ENCODE results near the gene PTGES. TPM values are rescaled to one million over a fixed set of nuclear protein-coding genes. Genes with fewer than 3 reads are reported as not detected.
A peak's percentile ranks its signal among the peaks of the same experiment; 100 is the strongest.

Gene PTGES
- total and polyA plus RNA-seq, 9 of the 15 experiments (the other 6 are each of a cell fraction or from before 2014, with no cell fraction given), result 0.13 TPM; not detected in 8

DNA sequence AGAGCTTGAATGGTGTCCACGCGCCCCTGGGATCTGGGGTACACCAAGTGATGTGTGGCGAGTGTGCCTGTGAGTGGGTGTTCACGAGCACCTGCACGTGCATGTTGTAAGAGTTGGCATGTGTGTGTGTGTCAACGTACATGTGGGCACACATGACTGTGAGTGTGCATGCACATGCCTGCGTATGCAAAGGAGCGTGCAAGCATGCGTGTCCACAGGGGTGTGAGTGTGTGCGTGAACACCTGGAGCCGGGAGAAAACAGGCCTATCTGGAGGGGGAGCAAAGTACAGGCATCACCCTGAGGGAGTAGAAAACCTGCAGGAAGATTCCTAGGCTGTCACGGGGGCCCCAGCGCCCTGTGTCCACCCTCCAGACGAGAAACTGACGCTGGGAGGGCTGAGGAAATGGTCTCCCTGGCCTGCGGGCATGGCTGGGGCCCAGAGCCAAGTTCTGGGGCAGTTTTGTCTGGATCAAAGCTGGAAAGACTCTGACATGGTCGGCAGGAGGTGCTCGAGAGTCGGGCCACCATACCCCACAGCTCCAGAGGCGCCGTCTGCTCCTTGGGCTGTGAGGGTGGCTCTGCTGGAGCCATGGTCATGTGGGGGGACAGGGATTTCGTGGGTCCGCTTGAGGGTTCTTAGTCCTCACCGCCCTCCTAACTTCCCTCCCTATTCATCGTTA, 31.8 kb downstream of the PTGES start (continued):
- TF ChIP-seq, protein P1, sequence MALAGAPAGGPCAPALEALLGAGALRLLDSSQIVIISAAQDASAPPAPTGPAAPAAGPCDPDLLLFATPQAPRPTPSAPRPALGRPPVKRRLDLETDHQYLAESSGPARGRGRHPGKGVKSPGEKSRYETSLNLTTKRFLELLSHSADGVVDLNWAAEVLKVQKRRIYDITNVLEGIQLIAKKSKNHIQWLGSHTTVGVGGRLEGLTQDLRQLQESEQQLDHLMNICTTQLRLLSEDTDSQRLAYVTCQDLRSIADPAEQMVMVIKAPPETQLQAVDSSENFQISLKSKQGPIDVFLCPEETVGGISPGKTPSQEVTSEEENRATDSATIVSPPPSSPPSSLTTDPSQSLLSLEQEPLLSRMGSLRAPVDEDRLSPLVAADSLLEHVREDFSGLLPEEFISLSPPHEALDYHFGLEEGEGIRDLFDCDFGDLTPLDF (CRISPR knock-in tag; IDR thresholded peaks at IDR 0.05), result no peak
- TF ChIP-seq SMAD3 (CRISPR knock-in tag; conservative IDR thresholded peaks at IDR 0.05), result no peak
- no peak for TF ChIP-seq ZBTB17 (CRISPR knock-in tag; IDR thresholded peaks at IDR 0.05)
- no peak for TF ChIP-seq RBM39 (optimal IDR thresholded peaks at IDR 0.05; ENCODE audit: low read depth, low read length)
- TF ChIP-seq ZKSCAN1 (IDR thresholded peaks at IDR 0.05; ENCODE audit: low read depth, low read length), result no peak
- no peak for TF ChIP-seq ZNF3 (CRISPR knock-in tag; IDR thresholded peaks at IDR 0.05)
- TF ChIP-seq NEUROD1 (IDR thresholded peaks at IDR 0.05; ENCODE audit: borderline replicate concordance, low read depth, low read length, partially characterized antibody), result no peak
- no peak for TF ChIP-seq HDAC8 (tag; IDR thresholded peaks at IDR 0.05)
- TF ChIP-seq HSF4 (CRISPR knock-in tag; IDR thresholded peaks at IDR 0.05; ENCODE audit: borderline replicate concordance), result no peak
- TF ChIP-seq, protein P2, sequence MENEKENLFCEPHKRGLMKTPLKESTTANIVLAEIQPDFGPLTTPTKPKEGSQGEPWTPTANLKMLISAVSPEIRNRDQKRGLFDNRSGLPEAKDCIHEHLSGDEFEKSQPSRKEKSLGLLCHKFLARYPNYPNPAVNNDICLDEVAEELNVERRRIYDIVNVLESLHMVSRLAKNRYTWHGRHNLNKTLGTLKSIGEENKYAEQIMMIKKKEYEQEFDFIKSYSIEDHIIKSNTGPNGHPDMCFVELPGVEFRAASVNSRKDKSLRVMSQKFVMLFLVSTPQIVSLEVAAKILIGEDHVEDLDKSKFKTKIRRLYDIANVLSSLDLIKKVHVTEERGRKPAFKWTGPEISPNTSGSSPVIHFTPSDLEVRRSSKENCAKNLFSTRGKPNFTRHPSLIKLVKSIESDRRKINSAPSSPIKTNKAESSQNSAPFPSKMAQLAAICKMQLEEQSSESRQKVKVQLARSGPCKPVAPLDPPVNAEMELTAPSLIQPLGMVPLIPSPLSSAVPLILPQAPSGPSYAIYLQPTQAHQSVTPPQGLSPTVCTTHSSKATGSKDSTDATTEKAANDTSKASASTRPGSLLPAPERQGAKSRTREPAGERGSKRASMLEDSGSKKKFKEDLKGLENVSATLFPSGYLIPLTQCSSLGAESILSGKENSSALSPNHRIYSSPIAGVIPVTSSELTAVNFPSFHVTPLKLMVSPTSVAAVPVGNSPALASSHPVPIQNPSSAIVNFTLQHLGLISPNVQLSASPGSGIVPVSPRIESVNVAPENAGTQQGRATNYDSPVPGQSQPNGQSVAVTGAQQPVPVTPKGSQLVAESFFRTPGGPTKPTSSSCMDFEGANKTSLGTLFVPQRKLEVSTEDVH (IDR thresholded peaks at IDR 0.05; ENCODE audit: low read depth, partially characterized antibody), result no peak
- TF ChIP-seq U2AF1 (optimal IDR thresholded peaks at IDR 0.05; ENCODE audit: low read depth, low read length), result no peak
- no peak for TF ChIP-seq KAT8 (IDR thresholded peaks at IDR 0.05; ENCODE audit: low read depth)
- no peak for TF ChIP-seq ZNF444 (CRISPR knock-in tag; IDR thresholded peaks at IDR 0.05)
- TF ChIP-seq MIER1 (IDR thresholded peaks at IDR 0.05; ENCODE audit: low read depth), result no peak
- TF ChIP-seq ZNF561 (CRISPR knock-in tag; conservative IDR thresholded peaks at IDR 0.05), result no peak
- TF ChIP-seq MYC (IDR thresholded peaks at IDR 0.05; ENCODE audit: low read depth, low read length), result no peak
- no peak for TF ChIP-seq MYC (CRISPR knock-in tag; IDR thresholded peaks at IDR 0.05; ENCODE audit: borderline replicate concordance, low read depth)
- TF ChIP-seq JUND (IDR thresholded peaks at IDR 0.05; ENCODE audit: borderline replicate concordance, low read depth, low read length), result 0 out of 2 replicates have a peak, but pooled peaks have one; percentile 35
- TF ChIP-seq JUND (tag; IDR thresholded peaks at IDR 0.05; ENCODE audit: borderline replicate concordance, low read depth, low read length), result no peak
- no peak; the same call in 1 of the 2 replicates for TF ChIP-seq ZNF232 (CRISPR knock-in tag; IDR thresholded peaks at IDR 0.05)
- TF ChIP-seq, protein P3, sequence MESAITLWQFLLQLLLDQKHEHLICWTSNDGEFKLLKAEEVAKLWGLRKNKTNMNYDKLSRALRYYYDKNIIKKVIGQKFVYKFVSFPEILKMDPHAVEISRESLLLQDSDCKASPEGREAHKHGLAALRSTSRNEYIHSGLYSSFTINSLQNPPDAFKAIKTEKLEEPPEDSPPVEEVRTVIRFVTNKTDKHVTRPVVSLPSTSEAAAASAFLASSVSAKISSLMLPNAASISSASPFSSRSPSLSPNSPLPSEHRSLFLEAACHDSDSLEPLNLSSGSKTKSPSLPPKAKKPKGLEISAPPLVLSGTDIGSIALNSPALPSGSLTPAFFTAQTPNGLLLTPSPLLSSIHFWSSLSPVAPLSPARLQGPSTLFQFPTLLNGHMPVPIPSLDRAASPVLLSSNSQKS (CRISPR knock-in tag; IDR thresholded peaks at IDR 0.05), result no peak
- peak; percentile 82; the same call in 1 of the 2 replicates for TF ChIP-seq FOXK1 (CRISPR knock-in tag; IDR thresholded peaks at IDR 0.05; ENCODE audit: borderline replicate concordance)
- no peak for TF ChIP-seq MYNN (IDR thresholded peaks at IDR 0.05)
- no peak for TF ChIP-seq MYNN (CRISPR knock-in tag; IDR thresholded peaks at IDR 0.05)
- no peak for TF ChIP-seq TSC22D4 (tag; IDR thresholded peaks at IDR 0.05)
- peak; percentile 75 for TF ChIP-seq ZNF764 (CRISPR knock-in tag; IDR thresholded peaks at IDR 0.05; ENCODE audit: low read depth)
